HG03442 (cell line): ENCODE data around the gene GATAD2A.

Source experiments
- ATAC-seq: cut with Tn5 transposase; IDR thresholded peaks from one replicate; pipeline ENCODE4 v1.9.1; 2021; ENCODE audit warnings: mild to moderate bottlenecking, moderate library complexity; ENCODE audit not compliant: unreplicated experiment

The GATAD2A gene

GRCh38 chr19:19487077-19487949, 81.8 kb downstream of the GATAD2A start:
- no peak for ATAC-seq

GRCh38 chr19:19487950-19488874, 82.7 kb downstream of the GATAD2A start:
- no peak for ATAC-seq

GRCh38 chr19:19488875-19489690, 83.6 kb downstream of the GATAD2A start:
- ATAC-seq: no peak

GRCh38 chr19:19489804-19490204, 84.3 kb downstream of the GATAD2A start:
- no peak for ATAC-seq

- no peak for ATAC-seq
Measured at GRCh38 chr19:19490214-19490968, 84.9 kb downstream of the GATAD2A start.

- no peak for ATAC-seq
Measured at GRCh38 chr19:19491321-19492025, 86.0 kb downstream of the GATAD2A start.

- ATAC-seq: no peak
Measured at GRCh38 chr19:19492026-19492610, 86.6 kb downstream of the GATAD2A start.

- ATAC-seq: no peak
Measured at GRCh38 chr19:19493841-19494546, 88.5 kb downstream of the GATAD2A start.

GRCh38 chr19:19495614-19496603, 90.4 kb downstream of the GATAD2A start:
- no peak for ATAC-seq

GRCh38 chr19:19498255-19498991, 92.9 kb downstream of the GATAD2A start:
- no peak for ATAC-seq

GRCh38 chr19:19499272-19499995, 94.0 kb downstream of the GATAD2A start:
- ATAC-seq: no peak

- no peak for ATAC-seq
Measured at GRCh38 chr19:19500975-19501644, 95.6 kb downstream of the GATAD2A start.

GRCh38 chr19:19501798-19502197, 96.3 kb downstream of the GATAD2A start:
- ATAC-seq: no peak

- no peak for ATAC-seq
Measured at GRCh38 chr19:19502281-19502680, 96.8 kb downstream of the GATAD2A start.

GRCh38 chr19:19502808-19503602, 97.5 kb downstream of the GATAD2A start:
- ATAC-seq: no peak
